ENCODE measurements around the gene MGST3. TPM values are rescaled to one million over a fixed set of nuclear protein-coding genes. Genes with fewer than 3 reads are reported as not detected.
A peak's percentile ranks its signal among the peaks of the same experiment; 100 is the strongest.
"Not testable (repeated sequence)": the region's sequence is repeated elsewhere in the genome, so short reads cannot be mapped to it uniquely, and the experiment has no call there.

Gene MGST3
- total RNA-seq, 1 donor from 2014 or later, result 63.7 TPM

GRCh38 chr1:165678509-165678908, 47.5 kb downstream of the MGST3 start:
- H3K4me3 Mint-ChIP-seq (ENCODE audit: low read depth), result no peak overlapping the region
- intact Hi-C loops (cut with micrococcal nuclease), result no loop called here
- H3K36me3 Mint-ChIP-seq (ENCODE audit: low read depth), result peaks cover 79% of the 10 kb centered on the region
- H3K27me3 Mint-ChIP-seq (ENCODE audit: low read depth), result no peaks in the 10 kb centered on the region
- no peak for DNase-seq (ENCODE audit: low spot score)
- H3K9me3 Mint-ChIP-seq, result no peaks in the 10 kb centered on the region
- peak overlapping the region; percentile 68 for H3K27ac Mint-ChIP-seq
- peaks cover 27% of the 10 kb centered on the region for H3K4me1 Mint-ChIP-seq (ENCODE audit: low read depth)

- H3K27ac Mint-ChIP-seq, result no peak overlapping the region
- no peaks in the 10 kb centered on the region for H3K9me3 Mint-ChIP-seq
- H3K4me1 Mint-ChIP-seq (ENCODE audit: low read depth), result peaks cover 29% of the 10 kb centered on the region
- DNase-seq (ENCODE audit: low spot score), result no peak
- no peaks in the 10 kb centered on the region for H3K27me3 Mint-ChIP-seq (ENCODE audit: low read depth)
- H3K36me3 Mint-ChIP-seq (ENCODE audit: low read depth), result peaks cover 83% of the 10 kb centered on the region
- no peak overlapping the region for H3K4me3 Mint-ChIP-seq (ENCODE audit: low read depth)
- intact Hi-C loops (cut with micrococcal nuclease), result no loop called here
Measured at GRCh38 chr1:165679282-165680036, 48.4 kb downstream of the MGST3 start.

GRCh38 chr1:165680303-165680702, 49.3 kb downstream of the MGST3 start:
- H3K4me1 Mint-ChIP-seq (ENCODE audit: low read depth), result peaks cover 34% of the 10 kb centered on the region
- no peaks in the 10 kb centered on the region for H3K9me3 Mint-ChIP-seq
- H3K4me3 Mint-ChIP-seq (ENCODE audit: low read depth), result no peak overlapping the region
- intact Hi-C loops (cut with micrococcal nuclease), result no loop called here
- H3K27me3 Mint-ChIP-seq (ENCODE audit: low read depth), result no peaks in the 10 kb centered on the region
- no peak overlapping the region for H3K27ac Mint-ChIP-seq
- peaks cover 89% of the 10 kb centered on the region for H3K36me3 Mint-ChIP-seq (ENCODE audit: low read depth)
- no peak for DNase-seq (ENCODE audit: low spot score)

- H3K9me3 Mint-ChIP-seq; H3K27ac Mint-ChIP-seq; intact Hi-C loops (cut with micrococcal nuclease); DNase-seq (ENCODE audit: low spot score); H3K27me3 Mint-ChIP-seq (ENCODE audit: low read depth); H3K4me3 Mint-ChIP-seq (ENCODE audit: low read depth): not testable (repeated sequence)
- Mint-ChIP-seq H3K36me3 (ENCODE audit: low read depth) (peaks cover 89% of the 10 kb centered on the region), H3K4me1 (ENCODE audit: low read depth) (peaks cover 34% of the 10 kb centered on the region)
Measured at GRCh38 chr1:165680773-165681172, 49.7 kb downstream of the MGST3 start.

GRCh38 chr1:165683848-165684485, 52.9 kb downstream of the MGST3 start:
- Mint-ChIP-seq H3K4me3 (ENCODE audit: low read depth) (no peak overlapping the region), H3K36me3 (ENCODE audit: low read depth) (peaks cover 90% of the 10 kb centered on the region), H3K27me3 (ENCODE audit: low read depth) (no peaks in the 10 kb centered on the region), H3K9me3 (peaks cover 6% of the 10 kb centered on the region), H3K4me1 (ENCODE audit: low read depth) (peaks cover 39% of the 10 kb centered on the region), H3K27ac (no peak overlapping the region)
- intact Hi-C loops (cut with micrococcal nuclease), result no loop called here
- DNase-seq (ENCODE audit: low spot score), result no peak

- peak overlapping the region; percentile 71 for H3K27ac Mint-ChIP-seq
- H3K9me3 Mint-ChIP-seq, result peaks cover 6% of the 10 kb centered on the region
- DNase-seq (ENCODE audit: low spot score), result no peak
- peaks cover 40% of the 10 kb centered on the region for H3K4me1 Mint-ChIP-seq (ENCODE audit: low read depth)
- H3K36me3 Mint-ChIP-seq (ENCODE audit: low read depth), result peaks cover 83% of the 10 kb centered on the region
- H3K27me3 Mint-ChIP-seq (ENCODE audit: low read depth), result no peaks in the 10 kb centered on the region
- intact Hi-C loops (cut with micrococcal nuclease), result no loop called here
- no peak overlapping the region for H3K4me3 Mint-ChIP-seq (ENCODE audit: low read depth)
Measured at GRCh38 chr1:165686121-165686970, 55.3 kb downstream of the MGST3 start.

- peaks cover 45% of the 10 kb centered on the region for H3K4me1 Mint-ChIP-seq (ENCODE audit: low read depth)
Measured at GRCh38 chr1:165686971-165687433, 56.0 kb downstream of the MGST3 start.

GRCh38 chr1:165688046-165688445, 57.0 kb downstream of the MGST3 start:
- Mint-ChIP-seq H3K36me3 (ENCODE audit: low read depth) (peaks cover 80% of the 10 kb centered on the region), H3K4me1 (ENCODE audit: low read depth) (peaks cover 46% of the 10 kb centered on the region), H3K9me3 (peaks cover 6% of the 10 kb centered on the region), H3K4me3 (ENCODE audit: low read depth) (no peak overlapping the region), H3K27me3 (ENCODE audit: low read depth) (no peaks in the 10 kb centered on the region), H3K27ac (no peak overlapping the region)
- DNase-seq (ENCODE audit: low spot score), result no peak
- intact Hi-C loops (cut with micrococcal nuclease), result no loop called here

More at GRCh38 chr1:165686971-165687433, 56.0 kb downstream of the MGST3 start:
- H3K27ac Mint-ChIP-seq, result peak overlapping the region; percentile 71
- intact Hi-C loops (cut with micrococcal nuclease), result no loop called here
- DNase-seq (ENCODE audit: low spot score), result no peak
- peaks cover 6% of the 10 kb centered on the region for H3K9me3 Mint-ChIP-seq
- peaks cover 83% of the 10 kb centered on the region for H3K36me3 Mint-ChIP-seq (ENCODE audit: low read depth)
- H3K27me3 Mint-ChIP-seq (ENCODE audit: low read depth), result no peaks in the 10 kb centered on the region
- peak overlapping the region; percentile 3 for H3K4me3 Mint-ChIP-seq (ENCODE audit: low read depth)

GRCh38 chr1:165695031-165695430, 64.0 kb downstream of the MGST3 start:
- intact Hi-C loops (cut with micrococcal nuclease), result loop anchor here (5.0 kb wide), 3 partner anchors 132 to 472 kb away; partner anchors contain the start of genes FAM78B and UCK2
- peaks cover 59% of the 10 kb centered on the region for H3K36me3 Mint-ChIP-seq (ENCODE audit: low read depth)
- H3K9me3 Mint-ChIP-seq, result no peaks in the 10 kb centered on the region
- H3K4me3 Mint-ChIP-seq (ENCODE audit: low read depth), result no peak overlapping the region
- H3K4me1 Mint-ChIP-seq (ENCODE audit: low read depth), result peaks cover 29% of the 10 kb centered on the region
- no peaks in the 10 kb centered on the region for H3K27me3 Mint-ChIP-seq (ENCODE audit: low read depth)
- no peak overlapping the region for H3K27ac Mint-ChIP-seq
- DNase-seq (ENCODE audit: low spot score), result no peak

GRCh38 chr1:165696625-165697100, 65.6 kb downstream of the MGST3 start:
- H3K9me3 Mint-ChIP-seq, result no peaks in the 10 kb centered on the region
- intact Hi-C loops (cut with micrococcal nuclease), result loop anchor here (5.0 kb wide), 3 partner anchors 131 to 471 kb away; partner anchors contain the start of genes FAM78B and UCK2
- no peaks in the 10 kb centered on the region for H3K27me3 Mint-ChIP-seq (ENCODE audit: low read depth)
- H3K36me3 Mint-ChIP-seq (ENCODE audit: low read depth), result peaks cover 48% of the 10 kb centered on the region
- H3K4me1 Mint-ChIP-seq (ENCODE audit: low read depth), result peaks cover 22% of the 10 kb centered on the region
- peak overlapping the region; percentile 20 for H3K27ac Mint-ChIP-seq
- peak overlapping the region; percentile 100 for H3K4me3 Mint-ChIP-seq (ENCODE audit: low read depth)
- no peak for DNase-seq (ENCODE audit: low spot score)

GRCh38 chr1:165697491-165697880, 66.5 kb downstream of the MGST3 start:
- Mint-ChIP-seq H3K27me3 (ENCODE audit: low read depth) (peaks cover 3% of the 10 kb centered on the region), H3K36me3 (ENCODE audit: low read depth) (peaks cover 40% of the 10 kb centered on the region), H3K27ac (peak overlapping the region; percentile 99), H3K4me1 (ENCODE audit: low read depth) (peaks cover 18% of the 10 kb centered on the region), H3K9me3 (no peaks in the 10 kb centered on the region), H3K4me3 (ENCODE audit: low read depth) (peak overlapping the region; percentile 100)
- intact Hi-C loops (cut with micrococcal nuclease), result loop anchor here (5.0 kb wide), 3 partner anchors 130 to 470 kb away; partner anchors contain the start of genes FAM78B and UCK2
- DNase-seq (ENCODE audit: low spot score), result no peak

Measured in activated T-helper 2 cell treated with anti-CD3 and anti-CD28 coated beads, Interferon-gamma antibody, Interleukin-2, Interleukin-4, amounts not matched to agents 10 μg/mL and 5 μg/mL and 100 μg/mL, durations not matched to agents 14 hours and 24 hours and 36 hours (primary cell).